Activated T-cell treated with anti-CD3 and anti-CD28 coated beads, Interleukin-2, amount 50 U/mL, for 48 hours (primary cell): ENCODE data around the gene LRRN4.
A peak's percentile ranks its signal among the peaks of the same experiment; 100 is the strongest.

Source experiments
- DNase-seq, 2 experiments: peaks; one replicate each; pipeline ENCODE4 v3.0.0-alpha.2; 2020

LRRN4 gene

DNA sequence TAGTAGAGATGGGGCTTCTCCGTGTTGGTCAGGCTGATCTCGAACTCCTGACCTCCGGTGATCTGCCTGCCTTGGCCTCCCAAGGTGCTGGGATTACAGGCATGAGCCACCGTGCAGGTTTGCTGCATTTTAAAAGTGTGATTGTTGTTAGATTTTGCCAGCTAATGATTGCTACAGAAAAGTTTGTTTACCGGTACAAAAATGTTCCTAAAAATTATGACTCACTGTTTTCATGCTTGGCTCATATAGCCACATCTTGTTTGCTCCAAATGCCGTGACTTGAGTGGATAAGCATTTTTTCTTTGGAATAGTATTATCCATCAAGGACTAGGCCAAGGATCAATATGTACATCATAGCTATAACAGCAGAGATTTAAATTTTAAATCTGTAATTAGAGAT lies 24.3 kb downstream of the LRRN4 start:
- no peak for DNase-seq

DNA sequence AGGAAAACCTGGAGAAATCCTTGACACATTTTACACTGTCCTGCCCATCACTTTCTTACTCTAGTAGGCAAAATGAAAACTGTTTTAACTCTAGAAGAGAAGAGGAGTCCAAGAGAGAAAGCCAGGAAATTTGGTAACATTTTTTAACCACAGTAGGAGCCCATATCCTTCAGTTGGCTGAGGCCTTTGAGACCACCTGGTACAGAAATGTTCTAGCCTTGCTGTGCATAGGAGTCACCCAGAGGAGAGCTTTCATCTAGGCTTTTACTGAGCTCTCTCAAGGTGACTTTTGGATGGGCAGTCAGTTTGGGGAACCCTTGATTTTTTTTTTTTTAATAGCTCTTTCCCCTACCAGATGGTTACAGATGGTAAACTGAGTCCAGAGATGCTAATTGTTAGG lies 25.0 kb downstream of the LRRN4 start:
- no peak for DNase-seq

DNA sequence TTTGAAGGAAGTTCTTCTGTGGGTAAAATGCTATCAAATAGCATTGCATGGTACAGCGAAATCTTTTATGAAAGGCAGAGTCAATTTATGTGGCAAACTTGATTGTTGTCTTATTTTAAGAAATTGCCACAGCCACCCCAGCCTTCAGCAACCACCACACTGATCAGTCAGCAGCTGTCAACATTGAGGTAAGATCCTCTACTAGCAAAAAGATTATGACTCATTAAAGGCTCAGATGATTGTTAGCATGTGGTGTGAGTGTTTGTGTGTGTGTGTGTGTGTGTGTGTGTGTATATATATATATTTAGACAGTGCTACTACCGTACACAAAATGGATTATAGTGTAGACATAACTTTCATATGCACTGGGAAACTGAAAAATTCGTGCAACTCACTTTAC lies 27.8 kb downstream of the LRRN4 start:
- no peak for DNase-seq

DNA sequence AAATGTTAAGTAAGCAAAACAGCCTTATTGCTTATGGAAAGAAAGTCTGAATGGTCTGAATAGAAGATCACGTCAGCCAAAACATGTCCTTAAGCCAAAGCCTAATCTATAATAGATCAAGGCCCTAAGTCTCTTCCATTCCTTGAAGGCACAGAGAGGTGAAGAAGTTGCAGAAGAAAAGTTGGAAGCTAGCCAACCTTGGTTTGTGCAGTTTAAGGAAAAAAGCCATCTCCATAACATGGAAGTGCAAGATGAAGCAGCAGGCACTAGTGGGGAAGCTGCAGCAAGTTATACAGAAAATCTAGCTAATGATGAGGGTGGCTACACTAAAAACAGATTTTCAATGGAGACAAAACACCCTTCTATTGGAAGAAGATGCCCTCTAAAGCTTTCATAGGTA lies 29.1 kb downstream of the LRRN4 start:
- no peak for DNase-seq

DNA sequence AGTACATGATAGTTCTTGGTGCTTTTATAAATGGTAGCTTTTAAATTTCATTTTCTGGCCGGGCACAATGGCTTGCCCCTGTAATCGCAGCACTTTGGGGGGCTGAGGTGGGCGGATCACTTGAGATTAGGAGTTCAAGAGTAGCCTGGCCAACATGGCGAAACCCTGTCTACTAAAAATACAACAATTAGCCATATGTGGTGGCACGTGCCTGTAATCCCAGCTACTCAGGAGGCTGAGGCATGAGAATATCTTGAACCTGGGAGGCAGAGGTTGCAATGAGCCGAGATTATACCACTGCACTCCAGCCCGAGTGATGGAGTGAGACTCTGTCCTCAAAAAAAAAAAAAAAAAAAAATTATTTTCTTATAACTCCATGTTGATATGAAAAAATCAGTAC lies 36.0 kb downstream of the LRRN4 start:
- no peak for DNase-seq

DNA sequence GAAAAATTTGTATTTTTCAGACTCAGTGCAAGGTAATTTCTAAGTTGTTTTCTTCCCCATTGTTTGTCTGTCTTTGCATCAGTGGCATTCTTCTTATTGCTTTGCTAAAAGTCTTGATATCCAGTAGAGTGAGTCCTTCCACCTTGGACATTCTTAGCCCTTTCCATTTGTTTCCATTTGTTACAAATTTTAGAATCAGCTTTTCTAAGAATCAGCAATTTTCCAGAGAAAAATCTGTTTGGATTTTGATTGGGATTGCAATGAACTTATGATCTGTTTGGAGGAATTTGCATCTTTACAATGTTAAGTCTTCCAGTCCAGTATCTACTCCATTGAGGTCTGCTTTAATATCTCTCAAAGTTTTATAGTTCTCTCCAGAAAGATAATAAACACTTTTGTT lies 36.4 kb downstream of the LRRN4 start:
- DNase-seq = no peak

DNA sequence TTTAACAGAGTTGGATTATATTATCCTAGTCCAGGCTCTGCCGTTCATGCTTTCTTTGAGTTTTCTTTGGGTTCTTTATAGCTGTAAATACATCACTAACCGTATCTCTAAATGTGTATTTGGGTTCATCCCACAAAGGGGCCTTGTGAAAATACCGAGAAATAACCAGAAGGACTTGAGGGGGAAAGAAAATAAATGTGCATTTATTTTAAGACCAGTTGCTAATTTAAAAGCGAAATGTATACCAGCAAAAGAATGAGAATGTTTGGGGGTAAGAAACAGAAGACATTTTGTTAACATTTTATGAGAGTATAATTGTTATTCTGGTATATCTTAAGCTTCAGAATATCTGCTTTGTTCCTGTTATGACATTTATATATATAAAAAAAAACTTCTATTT lies 38.9 kb downstream of the LRRN4 start:
- DNase-seq = no peak

DNA sequence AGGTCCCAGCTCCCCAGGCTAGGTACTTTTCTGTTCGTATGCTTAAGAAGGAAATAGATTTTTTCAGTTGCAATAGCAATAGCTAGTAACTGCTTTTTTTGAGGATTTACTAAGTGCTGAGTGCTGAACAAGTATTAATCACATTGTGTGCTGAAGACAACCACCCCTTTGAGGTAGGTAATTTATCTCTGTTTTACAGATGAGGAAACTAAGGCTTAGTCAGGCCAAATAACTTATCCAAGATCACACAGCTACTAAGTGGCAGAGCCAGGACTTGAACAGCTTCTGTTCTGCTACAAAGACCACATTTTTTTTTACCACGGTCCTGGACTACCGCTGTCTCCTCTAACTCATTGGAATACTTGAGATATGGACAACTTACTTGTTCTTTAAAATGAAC lies 39.8 kb downstream of the LRRN4 start:
- DNase-seq = no peak

DNA sequence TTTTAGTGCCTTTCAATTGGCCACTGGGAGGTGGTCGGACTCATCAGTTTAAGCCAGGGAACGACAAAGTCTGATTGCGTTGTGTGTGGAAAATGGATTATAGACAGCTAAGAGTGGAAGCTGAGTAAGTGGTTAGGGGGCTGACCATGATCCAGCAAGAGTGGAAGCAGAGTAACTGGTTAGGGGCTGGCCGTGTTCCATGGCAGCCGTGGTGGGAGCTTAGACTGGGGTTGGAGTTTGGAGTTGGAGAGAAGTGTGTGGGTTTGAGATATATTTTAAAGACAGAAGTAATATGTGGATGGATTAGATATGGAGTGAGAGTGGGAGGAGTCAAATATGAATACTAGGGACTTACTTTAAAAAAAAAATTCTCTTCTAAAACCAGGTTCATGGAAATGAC lies 41.7 kb downstream of the LRRN4 start:
- DNase-seq = no peak

DNA sequence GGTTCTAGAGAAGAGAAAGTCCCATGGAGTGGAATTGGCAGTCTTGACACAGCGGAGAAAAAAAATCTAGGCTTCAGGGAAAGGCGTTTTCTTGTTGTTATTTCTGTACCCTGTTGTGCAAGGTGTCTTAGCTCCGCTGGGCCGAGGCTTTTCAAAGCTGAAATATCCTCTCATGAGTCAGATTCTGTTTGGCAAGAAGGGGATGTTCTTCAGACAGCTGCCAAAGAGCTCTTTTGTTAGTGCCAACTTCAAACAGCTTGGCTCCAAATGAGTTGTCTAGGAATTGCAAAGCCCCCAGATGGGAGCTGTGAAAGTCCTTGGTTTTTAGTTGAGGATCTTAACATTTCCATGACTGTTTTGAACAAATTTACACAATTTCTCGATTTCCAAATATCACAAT lies 45.6 kb downstream of the LRRN4 start:
- no peak for DNase-seq

DNA sequence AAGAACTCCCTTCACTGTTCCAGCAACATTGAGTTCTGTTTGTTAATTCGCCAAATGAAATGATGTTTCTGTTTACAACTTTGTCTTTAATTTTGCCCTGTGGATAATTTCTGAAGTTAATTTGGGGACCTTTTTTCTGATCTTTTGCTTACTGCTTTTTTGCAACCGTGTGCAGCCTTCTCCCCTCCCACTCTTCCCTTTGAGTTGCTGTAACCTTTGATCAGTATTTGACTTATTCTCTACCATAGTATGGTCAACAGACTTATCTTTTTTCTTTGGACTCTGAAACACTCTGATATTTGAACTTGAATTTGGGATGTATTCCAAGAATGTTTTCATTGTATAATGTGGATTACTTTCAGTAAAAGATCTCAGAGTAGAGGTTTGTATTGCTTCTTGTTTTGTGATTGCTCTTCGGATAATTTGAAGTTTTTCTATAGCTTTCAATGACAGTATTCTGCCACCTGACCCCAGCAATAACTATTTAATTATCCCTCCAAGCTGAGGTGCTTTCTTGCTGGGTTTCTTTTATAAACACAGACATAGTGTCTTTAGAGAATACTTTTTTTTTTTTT lies 46.2 kb downstream of the LRRN4 start:
- DNase-seq = no peak

DNA sequence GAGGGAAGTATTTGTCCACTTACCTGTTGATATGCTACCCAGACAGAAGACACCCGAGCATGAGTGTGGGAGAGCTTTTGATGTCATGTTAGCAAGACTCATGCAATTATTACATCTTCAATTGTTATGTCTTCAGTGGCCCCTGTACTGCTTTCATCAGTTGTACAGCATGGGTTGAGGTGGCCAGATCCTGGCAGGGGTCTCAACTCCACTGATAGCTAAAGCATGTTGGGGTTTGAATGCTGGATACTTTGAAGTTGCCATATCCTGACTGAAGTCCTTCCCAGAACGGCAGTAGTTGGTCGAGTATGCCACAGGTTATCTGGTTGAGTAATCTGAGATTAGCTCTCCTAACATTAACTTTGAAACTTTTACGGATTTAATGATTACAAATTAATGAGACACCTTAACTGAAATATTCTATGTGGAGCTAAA lies 46.7 kb downstream of the LRRN4 start:
- no peak for DNase-seq

DNA sequence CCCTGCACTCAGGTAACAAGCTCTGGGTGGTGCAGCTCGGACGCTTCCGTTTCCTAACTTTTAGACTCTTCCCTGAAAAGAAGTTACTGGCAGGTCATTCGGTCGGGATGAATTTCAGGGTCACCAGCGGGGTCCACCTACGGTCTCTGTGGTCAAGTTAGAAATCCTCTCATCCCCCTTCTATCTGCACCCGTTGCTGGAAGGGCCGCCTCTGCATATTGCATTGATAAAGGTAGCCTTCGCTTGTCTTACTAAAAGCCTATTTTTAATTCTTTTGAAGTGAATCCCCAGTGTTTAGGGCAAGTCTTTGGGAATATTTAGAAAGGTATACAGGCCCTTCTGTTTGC lies 47.3 kb downstream of the LRRN4 start:
- DNase-seq = no peak

DNA sequence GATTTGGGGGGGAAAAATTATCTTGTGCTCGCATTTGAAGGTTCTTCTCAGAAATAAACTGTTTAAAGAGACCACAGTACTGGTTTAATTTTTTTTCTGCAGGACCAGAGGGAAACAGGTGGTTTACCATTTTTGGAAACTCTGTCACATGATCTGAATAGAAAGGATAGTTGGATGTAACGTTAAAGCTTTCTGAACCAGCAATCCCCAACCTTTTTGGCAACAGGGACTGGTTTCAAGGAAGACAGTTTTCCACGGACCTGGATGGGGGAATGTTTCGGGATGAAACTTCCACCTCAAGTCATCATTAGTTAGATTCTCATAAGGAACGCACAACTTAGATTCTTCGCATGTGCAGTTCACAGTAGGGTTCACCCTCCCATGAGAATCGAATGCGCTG lies 53.0 kb downstream of the LRRN4 start:
- no peak for DNase-seq

DNA sequence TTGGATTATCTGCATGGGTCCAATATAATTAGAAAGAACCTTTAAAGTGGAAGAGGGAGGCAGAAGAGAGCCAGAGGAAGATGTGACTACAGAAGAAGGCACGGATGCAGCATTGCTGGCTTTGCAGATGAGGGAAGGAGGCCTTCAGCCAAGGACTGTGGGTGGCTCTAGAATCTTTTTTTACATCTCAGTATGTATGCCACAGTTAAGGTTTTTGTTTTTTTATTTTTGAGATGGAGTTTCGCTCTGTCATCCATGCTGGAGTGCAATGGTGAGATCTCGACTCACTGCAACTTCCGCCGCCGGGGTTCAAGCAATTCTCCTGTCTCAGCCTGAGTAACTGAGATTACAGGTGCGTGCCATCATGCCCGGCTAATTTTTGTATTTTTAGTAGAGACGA lies 54.1 kb downstream of the LRRN4 start:
- DNase-seq = no peak

DNA sequence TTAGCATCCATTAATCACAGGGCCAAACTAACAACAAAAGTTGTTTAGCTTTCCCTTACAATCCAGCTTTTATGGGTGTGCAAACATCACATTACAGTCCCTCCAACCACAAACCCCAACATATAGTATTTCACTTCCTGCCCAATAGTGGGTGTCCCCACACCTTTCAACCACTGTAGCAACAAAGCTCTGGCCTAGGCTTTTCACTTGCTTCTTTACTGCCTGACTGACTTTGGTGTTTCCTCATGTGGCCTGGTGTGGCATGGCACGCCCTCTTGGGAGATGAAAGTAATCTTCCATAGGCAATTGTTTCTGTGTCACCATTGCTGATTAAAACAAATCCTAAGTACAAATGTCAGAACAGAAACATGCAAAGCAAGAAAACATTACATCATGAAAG lies 57.1 kb downstream of the LRRN4 start:
- peak; percentile 34 to 45 for DNase-seq

DNA sequence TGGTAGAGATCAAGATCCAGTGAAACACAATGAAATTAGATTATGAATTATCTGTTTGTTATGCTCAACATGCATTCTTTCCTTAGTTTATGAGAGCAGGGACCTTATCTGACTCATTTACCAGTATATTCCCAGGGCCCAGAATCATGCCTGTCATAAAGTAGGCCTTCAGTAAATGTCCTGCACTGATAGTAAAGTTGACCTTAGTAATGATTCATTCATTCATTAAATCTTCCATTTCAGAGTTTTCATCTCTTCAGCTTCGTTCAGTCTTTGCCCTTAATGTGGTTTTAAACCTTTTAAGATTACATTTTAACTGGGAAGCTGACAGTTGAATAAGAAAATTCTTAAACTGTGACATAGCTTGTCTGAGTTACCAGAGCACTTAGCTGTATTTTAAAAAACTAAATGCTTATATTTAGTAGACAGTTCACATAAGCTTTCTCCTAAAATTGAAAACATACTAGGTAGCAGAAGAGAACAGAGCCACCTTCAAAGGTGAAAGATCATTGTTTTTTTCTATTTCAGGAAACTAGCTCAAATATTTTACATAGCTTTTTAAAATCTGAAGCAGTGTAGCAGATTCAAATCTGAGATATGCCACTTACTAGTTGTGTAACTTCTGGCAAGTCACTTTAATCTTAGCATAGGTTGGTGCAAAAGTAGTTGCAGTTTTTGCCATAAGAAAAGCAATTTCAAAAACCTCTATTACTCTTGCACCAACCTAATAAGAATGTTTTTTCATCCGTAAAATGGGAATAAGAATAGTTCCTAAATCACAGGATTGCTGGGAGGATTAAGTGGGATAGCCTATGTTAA lies 62.0 kb downstream of the LRRN4 start:
- no peak for DNase-seq

DNA sequence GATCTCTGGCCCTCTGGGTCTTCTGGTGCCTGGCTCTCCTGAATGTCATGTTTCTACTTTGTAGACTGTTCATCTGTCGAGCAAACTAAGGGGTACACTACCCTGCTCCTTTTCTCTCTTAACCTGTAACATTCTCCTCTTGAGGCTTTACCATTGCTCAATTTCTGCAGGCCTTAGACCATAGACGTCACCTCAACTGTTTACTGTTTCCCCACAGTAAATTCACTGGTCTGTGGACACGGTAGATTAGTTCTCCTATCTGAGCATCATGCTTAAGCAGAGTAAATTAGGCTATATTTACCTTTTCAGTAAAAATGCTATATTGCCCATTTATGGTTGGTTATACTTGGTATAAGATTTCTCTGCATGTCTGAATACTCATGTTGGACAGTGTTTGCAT lies 62.9 kb downstream of the LRRN4 start:
- DNase-seq = no peak
